CD14-positive monocyte (primary cell): Measurements from ENCODE around the gene LIX1L. TPM values are rescaled to one million over a fixed set of nuclear protein-coding genes. Genes with fewer than 3 reads are reported as not detected.

Experiments
- DNase-seq, 3 donors: peaks; one replicate each; pipeline ENCODE4 v3.0.0-alpha.2; 2011 to 2022
- H2AFZ ChIP-seq: 2 replicates; pipeline ENCODE4 v1.6.0; 2012; ENCODE audit warnings: mild to moderate bottlenecking, low read depth, low read length, inconsistent platforms; ENCODE audit not compliant: insufficient read depth, poor library complexity, severe bottlenecking
- H3K27ac ChIP-seq, 2 donors: 1 replicate in 1 of 2; 2 replicates in 1 of 2; pipeline ENCODE4 v1.5.1; 2012 to 2013; ENCODE audit warnings: low read length in 2 of 2, control low read depth in 1 of 2, inconsistent platforms in 1 of 2, low read depth in 1 of 2, mild to moderate bottlenecking in 1 of 2
- H3K27me3 ChIP-seq, 2 donors: one replicate each; pipeline versions ENCODE4 v1.6.0 to v1.6.1; 2011 to 2013; ENCODE audit warnings: low read length in 2 of 2; ENCODE audit not compliant: control insufficient read depth in 2 of 2, insufficient read depth in 2 of 2
- H3K36me3 ChIP-seq, 2 donors: replicated peaks in 1 of 2; 1 replicate in 1 of 2; 2 replicates in 1 of 2; pipeline versions ENCODE4 v1.5.1 to v1.6.1; 2012 to 2013; ENCODE audit warnings: low read length in 2 of 2, control low read depth in 1 of 2, inconsistent platforms in 1 of 2, mild to moderate bottlenecking in 1 of 2; ENCODE audit not compliant: insufficient read depth in 2 of 2, control insufficient read depth in 1 of 2
- H3K4me1 ChIP-seq, 2 donors: 1 replicate in 1 of 2; 2 replicates in 1 of 2; pipeline versions ENCODE4 v1.5.1 to v1.6.1; 2012 to 2013; ENCODE audit warnings: low read length in 2 of 2, control low read depth in 1 of 2, inconsistent platforms in 1 of 2, mild to moderate bottlenecking in 1 of 2, moderate library complexity in 1 of 2; ENCODE audit not compliant: insufficient read depth in 2 of 2, control insufficient read depth in 1 of 2
- H3K4me2 ChIP-seq: replicated peaks from 2 replicates; pipeline ENCODE3; 2012; ENCODE audit warnings: low read length, moderate library complexity, mild to moderate bottlenecking; ENCODE audit not compliant: poor library complexity, severe bottlenecking; ENCODE audit errors: extremely low read depth
- H3K4me3 ChIP-seq, 3 experiments: fragments of 200-600 bp in 1 of 3; sonication (generic) in 1 of 3; replicated peaks in 1 of 3; 1 replicate in 2 of 3; 2 replicates in 1 of 3; pipeline ENCODE4 v1.5.1; 2011 to 2013; ENCODE audit warnings: low read length in 3 of 3, mild to moderate bottlenecking in 3 of 3, control low read depth in 2 of 3, low read depth in 2 of 3, inconsistent platforms in 1 of 3, moderate library complexity in 1 of 3
- H3K79me2 ChIP-seq: 2 replicates; pipeline ENCODE4 v1.6.0; 2012; ENCODE audit warnings: mild to moderate bottlenecking, control low read depth, inconsistent platforms, low read length, moderate library complexity; ENCODE audit not compliant: insufficient read depth
- H3K9ac ChIP-seq: 2 replicates; pipeline ENCODE4 v1.6.0; 2017; ENCODE audit warnings: low read length, mild to moderate bottlenecking; ENCODE audit not compliant: insufficient read depth, poor library complexity, severe bottlenecking
- H3K9me3 ChIP-seq, 2 donors: replicated peaks in 1 of 2; 1 replicate in 1 of 2; 2 replicates in 1 of 2; pipeline versions ENCODE4 v1.5.1 to v1.6.1; 2012 to 2013; ENCODE audit warnings: low read length in 2 of 2, control low read depth in 1 of 2; ENCODE audit not compliant: control insufficient read depth in 1 of 2, insufficient read depth in 1 of 2
- H4K20me1 ChIP-seq: 2 replicates; pipeline ENCODE4 v1.6.0; 2012; ENCODE audit warnings: mild to moderate bottlenecking, low read length, control low read depth, moderate library complexity; ENCODE audit not compliant: insufficient read depth
- H3K27ac Mint-ChIP-seq, 7 donors: one replicate each; pipeline ENCODE4 v1.8.0; 2020; ENCODE audit warnings: mild to moderate bottlenecking in 7 of 7, mixed read lengths in 7 of 7, moderate library complexity in 6 of 7, inconsistent platforms in 2 of 7
- H3K27me3 Mint-ChIP-seq, 3 donors: one replicate each; pipeline ENCODE4 v1.8.0; 2021 to 2022; ENCODE audit warnings: low read depth in 3 of 3, mild to moderate bottlenecking in 3 of 3, mixed read lengths in 3 of 3, moderate library complexity in 3 of 3, inconsistent platforms in 1 of 3
- H3K36me3 Mint-ChIP-seq, 2 donors: one replicate each; pipeline ENCODE4 v1.8.0; 2020; ENCODE audit warnings: mixed read lengths in 2 of 2, inconsistent platforms in 1 of 2, mild to moderate bottlenecking in 1 of 2
- H3K4me1 Mint-ChIP-seq: one replicate; pipeline ENCODE4 v1.8.0; 2020; ENCODE audit warnings: mild to moderate bottlenecking, mixed read lengths
- H3K4me3 Mint-ChIP-seq, 2 donors: one replicate each; pipeline ENCODE4 v1.8.0; 2020; ENCODE audit warnings: mild to moderate bottlenecking in 2 of 2, mixed read lengths in 2 of 2, moderate library complexity in 1 of 2
- H3K9me3 Mint-ChIP-seq, 7 donors: one replicate each; pipeline ENCODE4 v1.8.0; 2020 to 2022; ENCODE audit warnings: mixed read lengths in 7 of 7, mild to moderate bottlenecking in 6 of 7, moderate library complexity in 6 of 7, inconsistent platforms in 2 of 7
- CTCF ChIP-seq: fragments of 200-600 bp; IDR thresholded peaks from one replicate; pipeline ENCODE4 v1.8.0; 2022; ENCODE audit warnings: antibody characterized with exemption, mild to moderate bottlenecking
- WGBS: methylation state at CpG from one replicate; pipeline ENCODE4 v1.1.5; 2013; ENCODE audit warnings: missing lambda C conversion rate; ENCODE audit not compliant: insufficient coverage; 5-methylcytosine and 5-hydroxymethylcytosine counted together
- intact Hi-C, 2 donors: fragments of 100-400 bp; cut with micrococcal nuclease; formaldehyde crosslinking; loops; one replicate each; pipeline versions ENCODE4 v1.15.0 to v1.15.1; 2023
- polyA plus RNA-seq, 3 donors: library from polyadenylated mRNA; depleted of rRNA in 1 of 3; unstranded in 2 of 3; stranded (reverse) in 1 of 3; fragments of 300-500 nt in 2 of 3; fragments of >200 nt in 1 of 3; fragmentation: Illumina TruSeq in 2 of 3; gene quantifications; 1 replicate in 2 of 3; 2 replicates in 1 of 3; pipeline ENCODE4 v1.2.3, GENCODE V29; 2012 to 2021

Gene LIX1L
- polyA plus RNA-seq, 3 donors = 6.3 to 13.6 (median 8.5) TPM

GRCh38 chr1:145953861-145954260 lies 4.0 kb downstream of the LIX1L start:
- WGBS = 88% methylated on average over 3 of the region's 6 CpGs
- no peak overlapping the region for H2AFZ ChIP-seq
- H3K4me2 ChIP-seq = no peak overlapping the region
- H3K9me3 Mint-ChIP-seq = peaks cover 0 to 2% (median 0%) of the 10 kb centered on the region in 7 donors
- DNase-seq = no peak
- H3K4me3 Mint-ChIP-seq = no peak overlapping the region
- peaks cover 0 to 5% of the 10 kb centered on the region in 2 donors for H3K36me3 ChIP-seq
- H3K36me3 Mint-ChIP-seq = peaks cover 16% of the 10 kb centered on the region in 2 donors
- peaks cover 0 to 2% (median 0%) of the 10 kb centered on the region in 3 donors for H3K27me3 Mint-ChIP-seq
- TF ChIP-seq CTCF = no peak
- H3K27ac ChIP-seq = no peak overlapping the region
- H3K4me1 Mint-ChIP-seq = peaks cover 45% of the 10 kb centered on the region
- no peaks in the 10 kb centered on the region for H4K20me1 ChIP-seq
- no peak overlapping the region for H3K4me3 ChIP-seq
- H3K4me1 ChIP-seq = peaks cover 22 to 31% of the 10 kb centered on the region in 2 donors
- H3K79me2 ChIP-seq = peaks cover 41% of the 10 kb centered on the region
- no peak overlapping the region for H3K27ac Mint-ChIP-seq
- H3K9ac ChIP-seq = no peak overlapping the region
- intact Hi-C loops = no loop called here
- H3K27me3 ChIP-seq = no peaks in the 10 kb centered on the region
- no peaks in the 10 kb centered on the region for H3K9me3 ChIP-seq

- peaks cover 14 to 23% of the 10 kb centered on the region in 2 donors for H3K4me1 ChIP-seq
- H3K27ac Mint-ChIP-seq = no peak overlapping the region
Observed at GRCh38 chr1:145952903-145953302, 4.9 kb downstream of the LIX1L start.

More at GRCh38 chr1:145952903-145953302, 4.9 kb downstream of the LIX1L start:
- intact Hi-C loops = no loop called here
- 100% methylated on average over 2 of the region's 3 CpGs for WGBS
- no peak overlapping the region for H3K4me3 Mint-ChIP-seq
- H3K27me3 Mint-ChIP-seq = peaks cover 0 to 1% (median 0%) of the 10 kb centered on the region in 3 donors
- Histone ChIP-seq H2AFZ (no peak overlapping the region), H3K9ac (no peak overlapping the region), H3K79me2 (peaks cover 41% of the 10 kb centered on the region), H3K4me3 (no peak overlapping the region), H3K4me2 (no peak overlapping the region), H3K27ac (no peak overlapping the region), H3K36me3 (peaks cover 0 to 15% of the 10 kb centered on the region in 2 donors), H3K9me3 (no peaks in the 10 kb centered on the region), H4K20me1 (no peaks in the 10 kb centered on the region), H3K27me3 (no peaks in the 10 kb centered on the region)
- no peak for TF ChIP-seq CTCF
- H3K36me3 Mint-ChIP-seq = peaks cover 16% of the 10 kb centered on the region in 2 donors
- peaks cover 0 to 2% (median 0%) of the 10 kb centered on the region in 7 donors for H3K9me3 Mint-ChIP-seq
- peaks cover 35% of the 10 kb centered on the region for H3K4me1 Mint-ChIP-seq
- DNase-seq = no peak
